Fibroblast of lung (primary cell): ENCODE measurements around the gene EXOC6.

ENCODE experiments used
- CTCF ChIP-seq, 2 donors: IDR thresholded peaks in 1 of 2; conservative IDR thresholded peaks in 1 of 2; 1 replicate in 1 of 2; 2 replicates in 1 of 2; pipeline ENCODE4 v1.5.1; 2011 to 2012; ENCODE audit warnings: low read length in 2 of 2, control low read depth in 1 of 2, inconsistent platforms in 1 of 2, low read depth in 1 of 2, mild to moderate bottlenecking in 1 of 2
- EZH2 ChIP-seq: IDR thresholded peaks from 2 replicates; pipeline ENCODE4 v1.5.1; 2012; ENCODE audit warnings: low read length, control low read depth, mild to moderate bottlenecking; ENCODE audit errors: missing control alignments

GRCh38 chr10:93027508-93027907, 179.2 kb downstream of the EXOC6 start:
- TF ChIP-seq CTCF (conservative IDR thresholded peaks at IDR 0.05 in 1 of 2, IDR thresholded peaks at IDR 0.05 in 1 of 2; ENCODE audit: low read depth in 1 of 2, low read length in 2 of 2), result no peak
- no peak for TF ChIP-seq EZH2
